H9 (cell line): ENCODE measurements around the gene IL1A. TPM values are rescaled to one million over a fixed set of nuclear protein-coding genes. Genes with fewer than 3 reads are reported as not detected.

Source experiments
- DNase-seq: peaks from one replicate; pipeline ENCODE4 v3.0.0-alpha.2; 2017
- H2AFZ ChIP-seq: one replicate; pipeline ENCODE4 v1.6.1; 2013; ENCODE audit warnings: mild to moderate bottlenecking, low read length, control low read depth, moderate library complexity
- H2AK5ac ChIP-seq: 2 replicates; pipeline ENCODE4 v1.6.1; 2013; ENCODE audit warnings: low read length, control low read depth, mixed read lengths; ENCODE audit not compliant: insufficient read length
- H2BK120ac ChIP-seq: one replicate; pipeline ENCODE4 v1.6.1; 2013; ENCODE audit warnings: low read depth, mild to moderate bottlenecking, low read length, control low read depth, inconsistent platforms; ENCODE audit not compliant: poor library complexity, severe bottlenecking
- H2BK12ac ChIP-seq: 2 replicates; pipeline ENCODE4 v1.6.1; 2013; ENCODE audit warnings: low read length, control low read depth, mixed read lengths, low read depth; ENCODE audit not compliant: insufficient read length
- H2BK15ac ChIP-seq: 2 replicates; pipeline ENCODE4 v1.6.1; 2013; ENCODE audit warnings: low read depth, low read length, control low read depth
- H2BK20ac ChIP-seq: one replicate; pipeline ENCODE4 v1.6.1; 2013; ENCODE audit warnings: low read depth, mild to moderate bottlenecking, low read length, control low read depth, inconsistent platforms; ENCODE audit not compliant: poor library complexity, severe bottlenecking
- H2BK5ac ChIP-seq: 2 replicates; pipeline ENCODE4 v1.6.1; 2013; ENCODE audit warnings: low read length, control low read depth, mixed read lengths; ENCODE audit not compliant: insufficient read length
- H3K14ac ChIP-seq: 2 replicates; pipeline ENCODE4 v1.6.1; 2013; ENCODE audit warnings: low read length, control low read depth; ENCODE audit not compliant: insufficient read depth
- H3K18ac ChIP-seq: 2 replicates; pipeline ENCODE4 v1.6.1; 2013; ENCODE audit warnings: low read depth, mild to moderate bottlenecking, mixed read lengths, low read length, control low read depth; ENCODE audit not compliant: insufficient read length
- H3K23ac ChIP-seq: 2 replicates; pipeline ENCODE4 v1.6.1; 2013; ENCODE audit warnings: low read length, control low read depth, mixed read lengths, low read depth; ENCODE audit not compliant: insufficient read length
- H3K23me2 ChIP-seq: 2 replicates; pipeline ENCODE4 v1.6.1; 2013; ENCODE audit warnings: low read depth, mild to moderate bottlenecking, mixed read lengths, low read length, control low read depth; ENCODE audit not compliant: insufficient read length, poor library complexity, severe bottlenecking
- H3K27ac ChIP-seq: 2 replicates; pipeline ENCODE4 v1.5.1; 2013; ENCODE audit warnings: low read length, control low read depth, mixed read lengths, low read depth; ENCODE audit not compliant: insufficient read length
- H3K27me3 ChIP-seq: 2 replicates; pipeline ENCODE4 v1.6.1; 2013; ENCODE audit warnings: low read length, control low read depth, inconsistent platforms; ENCODE audit not compliant: insufficient read depth
- H3K4ac ChIP-seq: 2 replicates; pipeline ENCODE4 v1.6.1; 2013; ENCODE audit warnings: low read depth, mild to moderate bottlenecking, control low read depth, inconsistent platforms, low read length, moderate library complexity
- H3K4me1 ChIP-seq: 2 replicates; pipeline ENCODE4 v1.6.1; 2013; ENCODE audit warnings: low read length, control low read depth, inconsistent platforms; ENCODE audit not compliant: insufficient read depth
- H3K4me2 ChIP-seq: 2 replicates; pipeline ENCODE4 v1.6.1; 2013; ENCODE audit warnings: low read length, control low read depth, mixed read lengths; ENCODE audit not compliant: insufficient read length, insufficient read depth
- H3K56ac ChIP-seq: 2 replicates; pipeline ENCODE4 v1.6.1; 2013; ENCODE audit warnings: low read depth, mild to moderate bottlenecking, mixed read lengths, low read length, control low read depth; ENCODE audit not compliant: insufficient read length
- H3K79me1 ChIP-seq: 2 replicates; pipeline ENCODE4 v1.6.1; 2013; ENCODE audit warnings: low read depth, mild to moderate bottlenecking, moderate library complexity, low read length, control low read depth, inconsistent platforms; ENCODE audit not compliant: insufficient read depth, poor library complexity, severe bottlenecking
- H3K79me2 ChIP-seq: 2 replicates; pipeline ENCODE4 v1.6.1; 2013; ENCODE audit warnings: low read length, control low read depth, inconsistent platforms; ENCODE audit not compliant: insufficient read depth
- H3K9ac ChIP-seq: 2 replicates; pipeline ENCODE4 v1.6.1; 2013; ENCODE audit warnings: low read length, control low read depth, mixed read lengths; ENCODE audit not compliant: insufficient read length; ENCODE audit errors: extremely low read depth
- H3K9me3 ChIP-seq: one replicate; pipeline ENCODE4 v1.6.1; 2013; ENCODE audit warnings: low read depth, low read length, inconsistent platforms; ENCODE audit not compliant: control insufficient read depth
- H3T11ph ChIP-seq: one replicate; pipeline ENCODE4 v1.6.1; 2013; ENCODE audit warnings: mild to moderate bottlenecking, low read length, control low read depth, inconsistent platforms
- H4K20me1 ChIP-seq: one replicate; pipeline ENCODE4 v1.6.1; 2013; ENCODE audit not compliant: control insufficient read depth, insufficient read length, insufficient read depth
- H4K5ac ChIP-seq: 2 replicates; pipeline ENCODE4 v1.6.1; 2013; ENCODE audit warnings: low read depth, mild to moderate bottlenecking, mixed read lengths, low read length, control low read depth; ENCODE audit not compliant: insufficient read length
- H4K8ac ChIP-seq: replicated peaks from 2 replicates; pipeline ENCODE4 v1.6.1; 2013; ENCODE audit warnings: low read length, control low read depth, mixed read lengths, low read depth; ENCODE audit not compliant: insufficient read length
- H4K91ac ChIP-seq: 2 replicates; pipeline ENCODE4 v1.6.1; 2013; ENCODE audit warnings: low read depth, mild to moderate bottlenecking, moderate library complexity, mixed read lengths, low read length, control low read depth; ENCODE audit not compliant: insufficient read length
- H3K27ac Mint-ChIP-seq, 3 experiments: 2 replicates in 2 of 3; 3 replicates in 1 of 3; pipeline ENCODE4 v1.8.0; 2020 to 2021; ENCODE audit warnings: mixed read lengths in 3 of 3, mild to moderate bottlenecking in 1 of 3, moderate library complexity in 1 of 3
- H3K27me3 Mint-ChIP-seq: 2 replicates; pipeline ENCODE4 v1.8.0; 2021; ENCODE audit warnings: low read depth, mild to moderate bottlenecking, moderate library complexity, mixed read lengths
- H3K36me3 Mint-ChIP-seq, 3 experiments: 2 replicates in 2 of 3; 3 replicates in 1 of 3; pipeline ENCODE4 v1.8.0; 2020 to 2021; ENCODE audit warnings: low read depth in 3 of 3, mixed read lengths in 3 of 3; ENCODE audit not compliant: insufficient read depth in 1 of 3
- H3K4me1 Mint-ChIP-seq, 2 experiments: 2 replicates each; pipeline ENCODE4 v1.8.0; 2020; ENCODE audit warnings: mixed read lengths in 2 of 2
- H3K4me3 Mint-ChIP-seq, 2 experiments: 2 replicates in 1 of 2; 3 replicates in 1 of 2; pipeline ENCODE4 v1.8.0; 2020 to 2021; ENCODE audit warnings: mild to moderate bottlenecking in 2 of 2, mixed read lengths in 2 of 2, moderate library complexity in 1 of 2
- H3K9me3 Mint-ChIP-seq, 2 experiments: 2 replicates in 1 of 2; 3 replicates in 1 of 2; pipeline ENCODE4 v1.8.0; 2020; ENCODE audit warnings: mild to moderate bottlenecking in 2 of 2, mixed read lengths in 2 of 2, moderate library complexity in 1 of 2
- WGBS: extraction: QIAGEN DNeasy Blood & Tissue Kit; methylation state at CpG from one replicate; pipeline ENCODE4 v1.1.7; 2013; ENCODE audit warnings: missing lambda C conversion rate, low lambda C conversion rate, mixed read lengths; ENCODE audit not compliant: insufficient read length; ENCODE audit errors: extremely low coverage; 5-methylcytosine and 5-hydroxymethylcytosine counted together
- total RNA-seq: library from RNA; stranded (reverse); gene quantifications from 2 replicates; pipeline ENCODE4 v1.2.1, GENCODE V29; 2021
- TF ChIP-seq, protein P1 (sequence below): fragments of 200-600 bp; sonication (generic); conservative IDR thresholded peaks from 3 replicates; pipeline ENCODE4 v1.8.0; 2021; ENCODE audit warnings: antibody characterized with exemption, mild to moderate bottlenecking

The IL1A gene
- total RNA-seq, 1 experiment from 2014 or later: 0.35 TPM

DNA sequence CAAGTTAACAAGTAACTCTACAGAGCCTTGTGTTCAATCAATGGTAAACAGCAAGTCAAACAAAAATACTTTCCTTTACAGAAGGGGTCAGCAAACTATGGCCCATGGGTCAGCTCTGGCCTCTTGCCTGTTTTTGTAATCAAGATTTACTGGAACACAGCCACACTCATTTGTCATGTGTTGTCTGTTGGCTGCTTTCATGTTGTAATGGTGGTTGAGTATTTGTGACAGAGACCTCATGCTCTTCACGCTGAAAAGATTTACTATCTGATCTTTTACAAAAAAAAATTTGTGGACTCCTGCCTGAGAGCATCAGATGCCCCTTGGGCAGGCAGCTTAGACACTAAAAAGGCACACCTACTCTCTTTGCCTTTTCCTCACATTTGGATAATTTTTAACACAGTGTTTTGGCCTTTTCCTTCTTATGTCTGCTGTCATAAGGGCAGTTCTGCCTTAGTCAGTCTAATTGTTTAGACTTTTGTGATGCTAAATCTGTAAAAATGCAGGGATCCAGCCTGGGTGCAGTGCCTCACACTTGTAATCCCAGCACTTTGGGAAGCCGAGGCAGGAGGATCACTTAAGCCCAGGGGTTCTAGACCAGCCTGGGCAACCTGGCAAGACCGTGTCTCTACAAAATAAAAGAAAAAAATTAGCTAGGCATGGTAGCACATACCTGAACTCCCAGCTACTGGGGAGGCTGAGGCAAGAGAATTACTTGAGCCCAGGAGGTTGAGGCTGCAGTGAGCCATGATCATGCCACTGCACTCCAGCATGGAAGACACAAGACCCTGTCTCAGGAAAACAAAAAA is 34.0 kb upstream of the IL1A start:
- no peak overlapping the region for H2BK5ac ChIP-seq
- Mint-ChIP-seq H3K4me3 (no peak overlapping the region), H3K27me3 (no peaks in the 10 kb centered on the region), H3K27ac (peak overlapping the region; percentile 15 to 83 (median 83); a peak in 5 of 7 replicates), H3K36me3 (peaks cover 0 to 2% (median 0%) of the 10 kb centered on the region in 3 experiments; a peak in 2 of 7 replicates), H3K4me1 (peaks cover 54% of the 10 kb centered on the region in 2 experiments), H3K9me3 (peaks cover 0 to 3% of the 10 kb centered on the region in 2 experiments; a peak in 2 of 5 replicates)
- H3K79me1 ChIP-seq: no peaks in the 10 kb centered on the region
- H2BK20ac ChIP-seq: no peak overlapping the region
- no peak overlapping the region for H4K5ac ChIP-seq
- no CpG with 5 or more reads among the region's 3 CpGs for WGBS
- H3K27ac ChIP-seq: no peak overlapping the region
- no peak for DNase-seq
- no peaks in the 10 kb centered on the region for H3K27me3 ChIP-seq
- H3K79me2 ChIP-seq: no peaks in the 10 kb centered on the region
- no peak overlapping the region for H3K14ac ChIP-seq
- H3K9me3 ChIP-seq: no peaks in the 10 kb centered on the region
- H3K4me1 ChIP-seq: peaks cover 16% of the 10 kb centered on the region; the same call in 1 of the 2 replicates
- H2BK15ac ChIP-seq: no peak overlapping the region
- no peak overlapping the region for H4K8ac ChIP-seq
- no peak overlapping the region for H2AK5ac ChIP-seq
- no peak overlapping the region for H3K9ac ChIP-seq
- H3T11ph ChIP-seq: no peak overlapping the region
- H4K20me1 ChIP-seq: no peaks in the 10 kb centered on the region
- H3K56ac ChIP-seq: no peak overlapping the region
- no peak overlapping the region for H3K23ac ChIP-seq
- no peak overlapping the region for H2AFZ ChIP-seq
- no peaks in the 10 kb centered on the region for H3K23me2 ChIP-seq
- H2BK12ac ChIP-seq: no peak overlapping the region
- H2BK120ac ChIP-seq: no peak overlapping the region
- H3K18ac ChIP-seq: no peak overlapping the region
- H3K4me2 ChIP-seq: no peak overlapping the region
- H3K4ac ChIP-seq: no peak overlapping the region
- no peak overlapping the region for H4K91ac ChIP-seq
- TF ChIP-seq, protein P1, sequence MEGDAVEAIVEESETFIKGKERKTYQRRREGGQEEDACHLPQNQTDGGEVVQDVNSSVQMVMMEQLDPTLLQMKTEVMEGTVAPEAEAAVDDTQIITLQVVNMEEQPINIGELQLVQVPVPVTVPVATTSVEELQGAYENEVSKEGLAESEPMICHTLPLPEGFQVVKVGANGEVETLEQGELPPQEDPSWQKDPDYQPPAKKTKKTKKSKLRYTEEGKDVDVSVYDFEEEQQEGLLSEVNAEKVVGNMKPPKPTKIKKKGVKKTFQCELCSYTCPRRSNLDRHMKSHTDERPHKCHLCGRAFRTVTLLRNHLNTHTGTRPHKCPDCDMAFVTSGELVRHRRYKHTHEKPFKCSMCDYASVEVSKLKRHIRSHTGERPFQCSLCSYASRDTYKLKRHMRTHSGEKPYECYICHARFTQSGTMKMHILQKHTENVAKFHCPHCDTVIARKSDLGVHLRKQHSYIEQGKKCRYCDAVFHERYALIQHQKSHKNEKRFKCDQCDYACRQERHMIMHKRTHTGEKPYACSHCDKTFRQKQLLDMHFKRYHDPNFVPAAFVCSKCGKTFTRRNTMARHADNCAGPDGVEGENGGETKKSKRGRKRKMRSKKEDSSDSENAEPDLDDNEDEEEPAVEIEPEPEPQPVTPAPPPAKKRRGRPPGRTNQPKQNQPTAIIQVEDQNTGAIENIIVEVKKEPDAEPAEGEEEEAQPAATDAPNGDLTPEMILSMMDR: no peak
